ENCODE data around the gene PRSS21.

The PRSS21 gene

GRCh38 chr16:2799859-2800226 is 17.2 kb upstream of the PRSS21 start:
- Histone ChIP-seq H3K27me3 (ENCODE audit: control insufficient read depth, low read length) (peaks cover 4% of the 10 kb centered on the region; the same call in 1 of the 2 replicates), H3F3A (ENCODE audit: control insufficient read depth, insufficient read depth) (no peaks in the 10 kb centered on the region), H3K79me2 (ENCODE audit: control insufficient read depth, low read length) (no peaks in the 10 kb centered on the region), H3K4me1 (ENCODE audit: control insufficient read depth, low read length) (no peaks in the 10 kb centered on the region), H3K36me3 (ENCODE audit: control insufficient read depth, low read length) (no peaks in the 10 kb centered on the region), H3K4me2 (ENCODE audit: low read length) (no peak overlapping the region), H3K27ac (ENCODE audit: low read depth, low read length) (no peak overlapping the region), H3K4me3 (ENCODE audit: low read length) (no peak overlapping the region), H3K9me2 (replicated peaks; ENCODE audit: control insufficient read depth, low read length) (no peaks in the 10 kb centered on the region), H4K20me1 (ENCODE audit: control insufficient read depth, insufficient read depth, low read depth, low read length) (no peaks in the 10 kb centered on the region), H3K9me3 (ENCODE audit: control insufficient read depth, insufficient read depth, low read length) (no peaks in the 10 kb centered on the region)
- TF ChIP-seq CTCF (IDR thresholded peaks at IDR 0.05; ENCODE audit: low read depth, low read length, poor library complexity, severe bottlenecking) = no peak
- TF ChIP-seq EZH2phosphoT487 (IDR thresholded peaks at IDR 0.05; ENCODE audit: borderline replicate concordance, low read length) = no peak

- H3K27me3 ChIP-seq (ENCODE audit: control insufficient read depth, low read length) = peaks cover 3% of the 10 kb centered on the region; the same call in 1 of the 2 replicates
- no peaks in the 10 kb centered on the region for H3K79me2 ChIP-seq (ENCODE audit: control insufficient read depth, low read length)
- H3K9me3 ChIP-seq (ENCODE audit: control insufficient read depth, insufficient read depth, low read length) = no peaks in the 10 kb centered on the region
These were observed 13.4 kb upstream of the PRSS21 start for GRCh38 chr16:2803545-2804195.

GRCh38 chr16:2804728-2805127 is 12.3 kb upstream of the PRSS21 start:
- no peaks in the 10 kb centered on the region for H3K4me1 ChIP-seq (ENCODE audit: control insufficient read depth, low read length)
- TF ChIP-seq CTCF (IDR thresholded peaks at IDR 0.05; ENCODE audit: low read depth, low read length, poor library complexity, severe bottlenecking) (no peak), EZH2phosphoT487 (IDR thresholded peaks at IDR 0.05; ENCODE audit: borderline replicate concordance, low read length) (no peak)
- no peaks in the 10 kb centered on the region for H3K9me2 ChIP-seq (replicated peaks; ENCODE audit: control insufficient read depth, low read length)
- H3K79me2 ChIP-seq (ENCODE audit: control insufficient read depth, low read length) = no peaks in the 10 kb centered on the region
- peaks cover 10% of the 10 kb centered on the region; the same call in 1 of the 2 replicates for H3K27me3 ChIP-seq (ENCODE audit: control insufficient read depth, low read length)
- no peaks in the 10 kb centered on the region for H3K36me3 ChIP-seq (ENCODE audit: control insufficient read depth, low read length)
- no peaks in the 10 kb centered on the region for H3F3A ChIP-seq (ENCODE audit: control insufficient read depth, insufficient read depth)
- H3K4me2 ChIP-seq (ENCODE audit: low read length) = no peak overlapping the region
- no peak overlapping the region for H3K27ac ChIP-seq (ENCODE audit: low read depth, low read length)
- H3K9me3 ChIP-seq (ENCODE audit: control insufficient read depth, insufficient read depth, low read length) = no peaks in the 10 kb centered on the region
- H3K4me3 ChIP-seq (ENCODE audit: low read length) = no peak overlapping the region
- H4K20me1 ChIP-seq (ENCODE audit: control insufficient read depth, insufficient read depth, low read depth, low read length) = no peaks in the 10 kb centered on the region

More at GRCh38 chr16:2803545-2804195, 13.4 kb upstream of the PRSS21 start:
- Histone ChIP-seq H3K4me3 (ENCODE audit: low read length) (no peak overlapping the region), H3K27ac (ENCODE audit: low read depth, low read length) (no peak overlapping the region), H3K9me2 (replicated peaks; ENCODE audit: control insufficient read depth, low read length) (no peaks in the 10 kb centered on the region), H3K4me1 (ENCODE audit: control insufficient read depth, low read length) (no peaks in the 10 kb centered on the region), H3F3A (ENCODE audit: control insufficient read depth, insufficient read depth) (no peaks in the 10 kb centered on the region), H3K4me2 (ENCODE audit: low read length) (no peak overlapping the region), H4K20me1 (ENCODE audit: control insufficient read depth, insufficient read depth, low read depth, low read length) (no peaks in the 10 kb centered on the region), H3K36me3 (ENCODE audit: control insufficient read depth, low read length) (no peaks in the 10 kb centered on the region)
- TF ChIP-seq EZH2phosphoT487 (IDR thresholded peaks at IDR 0.05; ENCODE audit: borderline replicate concordance, low read length) (no peak), CTCF (IDR thresholded peaks at IDR 0.05; ENCODE audit: low read depth, low read length, poor library complexity, severe bottlenecking) (no peak)

All from DOHH2 (cell line).